Measurements from ENCODE around the gene RPF1. TPM values are rescaled to one million over a fixed set of nuclear protein-coding genes. Genes with fewer than 3 reads are reported as not detected.
A peak's percentile ranks its signal among the peaks of the same experiment; 100 is the strongest.
"Not testable (repeated sequence)": the region's sequence is repeated elsewhere in the genome, so short reads cannot be mapped to it uniquely, and the experiment has no call there.

The RPF1 gene
- 10 to 100 TPM; 34.8 to 36.2 TPM for total RNA-seq

- peaks cover 25% of the 10 kb centered on the region for H3K27me3 Mint-ChIP-seq
- POLR2A ChIA-PET, result interaction anchor here (0.6 to 3.0 kb wide), 5 partner anchors 10 to 527 kb away, joined by 4 to 42 read pairs (median 5); partner anchors contain the start of genes CTBS, GNG5 and SPATA1
Measured at GRCh38 chr1:84478876-84479868, at the start of gene RPF1. Gene RPF1 (plus strand): TSS chr1:84479266. CDS start chr1:84479282, 16 bp downstream.

GRCh38 chr1:84430546-84430945, 48.5 kb upstream of the RPF1 start:
- Mint-ChIP-seq H3K4me1 (peaks cover 8% of the 10 kb centered on the region), H3K9me3 (peaks cover 8% of the 10 kb centered on the region), H3K4me3 (no peak overlapping the region), H3K27ac (no peak overlapping the region), H3K27me3 (peaks cover 2% of the 10 kb centered on the region), H3K36me3 (no peaks in the 10 kb centered on the region)
- ATAC-seq (ENCODE audit: low read depth) (no peak), DNase-seq (no peak)
- POLR2A ChIA-PET, result no interaction called here

More at GRCh38 chr1:84478876-84479868, at the start of gene RPF1:
- H3K9me3 Mint-ChIP-seq, result peaks cover 11% of the 10 kb centered on the region
- peak; percentile 98 for ATAC-seq (ENCODE audit: low read depth)
- H3K4me1 Mint-ChIP-seq, result peaks cover 21% of the 10 kb centered on the region
- H3K27ac Mint-ChIP-seq, result peak within 1 kb of the TSS; percentile 97
- peaks cover 28% of the 10 kb centered on the region for H3K36me3 Mint-ChIP-seq
- H3K4me3 Mint-ChIP-seq, result peak within 1 kb of the TSS; percentile 96
- DNase-seq, result peak; percentile 81

GRCh38 chr1:84433258-84434080, 45.6 kb upstream of the RPF1 start:
- peak overlapping the region; percentile 67 for H3K4me3 Mint-ChIP-seq

GRCh38 chr1:84434081-84434769, 44.8 kb upstream of the RPF1 start:
- peaks cover 15% of the 10 kb centered on the region for H3K4me1 Mint-ChIP-seq
- POLR2A ChIA-PET, result interaction anchor here (0.7 to 6.8 kb wide), 11 partner anchors 8 to 295 kb away, joined by 3 to 44 read pairs (median 4); partner anchors contain the start of genes CTBS, GNG5, PRKACB and SPATA1
- peaks cover 8% of the 10 kb centered on the region for H3K9me3 Mint-ChIP-seq
- H3K27me3 Mint-ChIP-seq, result no peaks in the 10 kb centered on the region
- H3K27ac Mint-ChIP-seq, result peak overlapping the region; percentile 44
- ATAC-seq (ENCODE audit: low read depth), result peak; percentile 7
- H3K4me3 Mint-ChIP-seq, result peak overlapping the region; percentile 67
- H3K36me3 Mint-ChIP-seq, result no peaks in the 10 kb centered on the region
- peak; percentile 27 for DNase-seq

More at GRCh38 chr1:84433258-84434080, 45.6 kb upstream of the RPF1 start:
- ATAC-seq (ENCODE audit: low read depth), result peak; percentile 67
- peak; percentile 28 for DNase-seq
- H3K27ac Mint-ChIP-seq, result peak overlapping the region; percentile 44
- POLR2A ChIA-PET, result interaction anchor here (0.7 to 6.8 kb wide), 9 partner anchors 9 to 294 kb away, joined by 4 to 44 read pairs (median 4); partner anchors contain the start of genes CTBS, GNG5, PRKACB and SPATA1
- H3K9me3 Mint-ChIP-seq, result peaks cover 8% of the 10 kb centered on the region
- H3K27me3 Mint-ChIP-seq, result no peaks in the 10 kb centered on the region
- H3K4me1 Mint-ChIP-seq, result peaks cover 15% of the 10 kb centered on the region
- no peaks in the 10 kb centered on the region for H3K36me3 Mint-ChIP-seq

- no peak overlapping the region for H3K27ac Mint-ChIP-seq
- no peak overlapping the region for H3K4me3 Mint-ChIP-seq
- POLR2A ChIA-PET, result interaction anchor here (0.7 to 6.8 kb wide), 6 partner anchors 71 to 291 kb away, joined by 3 to 44 read pairs (median 5); partner anchors contain the start of genes GNG5, PRKACB and SPATA1
- ATAC-seq (ENCODE audit: low read depth) (peak; percentile 24), DNase-seq (peak; percentile 33)
- H3K4me1 Mint-ChIP-seq, result peaks cover 15% of the 10 kb centered on the region
- H3K36me3 Mint-ChIP-seq, result no peaks in the 10 kb centered on the region
- H3K9me3 Mint-ChIP-seq, result peaks cover 4% of the 10 kb centered on the region
- no peaks in the 10 kb centered on the region for H3K27me3 Mint-ChIP-seq
Measured at GRCh38 chr1:84434801-84435549, 44.1 kb upstream of the RPF1 start.

- Mint-ChIP-seq H3K27ac (no peak overlapping the region), H3K9me3 (no peaks in the 10 kb centered on the region), H3K4me1 (peaks cover 15% of the 10 kb centered on the region), H3K27me3 (no peaks in the 10 kb centered on the region), H3K36me3 (no peaks in the 10 kb centered on the region), H3K4me3 (no peak overlapping the region)
- ATAC-seq (ENCODE audit: low read depth) (peak; percentile 29), DNase-seq (peak; percentile 29)
- POLR2A ChIA-PET, result interaction anchor here (0.7 to 6.8 kb wide), 3 partner anchors 136 to 293 kb away, joined by 3 to 44 read pairs (median 7); partner anchors contain the start of genes CTBS and PRKACB
Measured at GRCh38 chr1:84436876-84437655, 42.0 kb upstream of the RPF1 start.

- H3K4me1 Mint-ChIP-seq, result peaks cover 12% of the 10 kb centered on the region
- peak overlapping the region; percentile 45 for H3K4me3 Mint-ChIP-seq
- peaks cover 7% of the 10 kb centered on the region for H3K27me3 Mint-ChIP-seq
- H3K9me3 Mint-ChIP-seq, result peaks cover 6% of the 10 kb centered on the region
- no peak for DNase-seq
- H3K36me3 Mint-ChIP-seq, result peaks cover 8% of the 10 kb centered on the region
- POLR2A ChIA-PET, result interaction anchor here (0.8 to 2.5 kb wide), 4 partner anchors 9 to 178 kb away, joined by 4 to 17 read pairs (median 6); partner anchors contain the start of genes CTBS, GNG5 and SPATA1
- peak; percentile 95 for ATAC-seq (ENCODE audit: low read depth)
- H3K27ac Mint-ChIP-seq, result peak overlapping the region; percentile 44
Measured at GRCh38 chr1:84442256-84442655, 36.8 kb upstream of the RPF1 start.

- DNase-seq (peak; percentile 44), ATAC-seq (ENCODE audit: low read depth) (peak; percentile 66)
- H3K9me3 Mint-ChIP-seq, H3K4me1 Mint-ChIP-seq, H3K27me3 Mint-ChIP-seq, H3K36me3 Mint-ChIP-seq: not testable (repeated sequence)
- Mint-ChIP-seq H3K27ac (peak overlapping the region; percentile 44), H3K4me3 (peak overlapping the region; percentile 45)
- POLR2A ChIA-PET, result interaction anchor here (0.8 to 2.5 kb wide), 4 partner anchors 9 to 178 kb away, joined by 4 to 17 read pairs (median 6); partner anchors contain the start of genes CTBS, GNG5 and SPATA1
Measured at GRCh38 chr1:84442747-84443646, 36.1 kb upstream of the RPF1 start.

GRCh38 chr1:84448704-84449103, 30.4 kb upstream of the RPF1 start:
- DNase-seq; H3K27ac Mint-ChIP-seq; H3K9me3 Mint-ChIP-seq; H3K4me1 Mint-ChIP-seq; POLR2A ChIA-PET; H3K36me3 Mint-ChIP-seq; ATAC-seq (ENCODE audit: low read depth); H3K4me3 Mint-ChIP-seq: not testable (repeated sequence)
- H3K27me3 Mint-ChIP-seq, result peaks cover 14% of the 10 kb centered on the region

GRCh38 chr1:84450910-84451309, 28.2 kb upstream of the RPF1 start:
- H3K4me3 Mint-ChIP-seq, result no peak overlapping the region
- H3K9me3 Mint-ChIP-seq, result peaks cover 2% of the 10 kb centered on the region
- ATAC-seq (ENCODE audit: low read depth), result no peak
- POLR2A ChIA-PET, result no interaction called here
- H3K27me3 Mint-ChIP-seq, result peaks cover 16% of the 10 kb centered on the region
- H3K27ac Mint-ChIP-seq, result no peak overlapping the region
- DNase-seq, result no peak
- H3K4me1 Mint-ChIP-seq, result no peaks in the 10 kb centered on the region
- H3K36me3 Mint-ChIP-seq, result peaks cover 2% of the 10 kb centered on the region

Measured in activated naive CD8-positive, alpha-beta T cell treated with anti-CD3 and anti-CD28 coated beads, Interleukin-2, amount 10 ng/mL, durations not matched to agents 7 days and 5 days (primary cell).